Stromal cell of bone marrow (primary cell): ENCODE data around the gene PDE6D.
"Not testable (repeated sequence)": the region's sequence is repeated elsewhere in the genome, so short reads cannot be mapped to it uniquely, and the experiment has no call there.

Source experiments
- DNase-seq: peaks from one replicate; pipeline ENCODE4 v3.0.0-alpha.2; 2012; ENCODE audit warnings: low read depth

Gene PDE6D

GRCh38 chr2:231769170-231770136 is 11.6 kb downstream of the PDE6D start:
- DNase-seq: no peak

- no peak for DNase-seq
Measured at GRCh38 chr2:231765496-231765929, 15.6 kb downstream of the PDE6D start.

DNA sequence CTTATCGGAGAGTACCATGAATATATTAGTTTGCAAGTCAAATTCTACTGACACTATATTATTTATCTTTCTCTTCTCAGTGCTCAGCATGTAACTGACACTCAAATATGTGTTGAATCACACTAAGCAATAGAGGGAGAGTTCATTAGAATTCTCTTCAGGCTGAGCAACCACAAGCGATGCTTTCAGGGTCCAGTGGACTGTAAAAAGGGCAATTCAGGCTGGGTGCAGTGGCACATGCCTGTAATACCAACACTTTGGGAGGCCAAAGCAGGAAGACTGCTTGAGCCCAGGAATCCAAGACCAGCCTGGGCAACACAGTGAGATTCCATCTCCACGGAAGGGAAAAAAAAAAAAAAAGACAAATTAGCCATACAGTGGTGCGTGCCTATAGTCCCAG is 16.3 kb downstream of the PDE6D start:
- DNase-seq: no peak

DNA sequence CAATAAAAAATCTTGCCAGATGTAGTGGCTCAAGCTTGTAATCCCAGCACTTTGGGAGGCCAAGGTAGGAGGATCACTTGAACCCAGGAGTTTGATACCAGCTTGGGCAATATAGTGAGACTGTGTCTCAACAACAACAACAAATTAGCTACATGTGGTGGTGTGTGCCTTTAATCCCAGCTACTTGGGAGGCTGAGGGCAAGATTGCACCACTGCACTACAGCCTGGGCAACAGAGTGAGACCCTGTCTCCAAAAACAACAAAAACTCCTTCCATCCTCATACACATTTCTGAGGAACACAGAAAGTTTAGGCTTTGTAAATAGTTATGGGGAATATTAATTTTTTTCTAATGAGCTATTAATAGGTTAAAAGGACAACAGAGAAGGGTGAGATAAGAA is 17.0 kb downstream of the PDE6D start:
- DNase-seq: no peak

DNA sequence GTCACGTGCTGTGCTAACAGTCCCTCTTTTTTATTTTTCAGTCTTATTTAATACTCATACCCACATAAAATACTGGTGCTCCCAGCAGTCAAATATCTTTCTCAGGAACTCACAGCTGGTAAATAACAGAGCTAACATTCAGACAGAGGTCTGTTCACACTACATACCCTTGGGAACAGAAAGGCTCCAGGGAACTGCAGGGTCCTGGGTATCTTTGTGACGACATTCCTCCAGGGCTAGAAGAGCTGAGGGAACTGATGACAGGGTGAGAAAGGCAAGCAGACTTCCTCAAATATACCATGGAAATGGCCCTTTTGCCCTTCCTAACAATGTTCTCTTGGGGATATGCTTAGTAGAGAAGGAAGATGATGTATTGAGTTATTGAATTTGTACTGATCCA is 19.3 kb downstream of the PDE6D start:
- no peak for DNase-seq

DNA sequence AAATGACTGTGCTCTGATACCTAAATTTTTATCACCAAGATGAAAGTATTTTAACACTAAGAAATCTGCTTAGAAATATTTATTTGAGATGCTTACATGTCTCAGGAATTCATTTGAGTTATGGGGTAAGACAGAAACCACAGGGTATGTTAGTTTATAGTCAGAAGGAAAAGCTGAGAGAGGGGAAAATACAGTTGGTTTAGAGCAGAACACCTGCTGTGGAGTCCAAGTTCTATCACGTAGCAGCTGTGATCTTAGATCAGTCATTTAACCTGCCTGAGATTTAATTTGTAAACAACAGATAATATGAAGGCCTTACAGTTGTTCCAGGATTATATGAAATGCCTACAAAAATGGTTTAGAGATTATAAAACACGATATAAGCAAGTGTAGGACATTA is 29.0 kb downstream of the PDE6D start:
- no peak for DNase-seq

GRCh38 chr2:231751042-231751815 is 29.9 kb downstream of the PDE6D start:
- DNase-seq: no peak

GRCh38 chr2:231749016-231749415 is 32.1 kb downstream of the PDE6D start:
- DNase-seq: not testable (repeated sequence)

- not testable (repeated sequence) for DNase-seq
Measured at GRCh38 chr2:231748153-231748896, 32.8 kb downstream of the PDE6D start.

DNA sequence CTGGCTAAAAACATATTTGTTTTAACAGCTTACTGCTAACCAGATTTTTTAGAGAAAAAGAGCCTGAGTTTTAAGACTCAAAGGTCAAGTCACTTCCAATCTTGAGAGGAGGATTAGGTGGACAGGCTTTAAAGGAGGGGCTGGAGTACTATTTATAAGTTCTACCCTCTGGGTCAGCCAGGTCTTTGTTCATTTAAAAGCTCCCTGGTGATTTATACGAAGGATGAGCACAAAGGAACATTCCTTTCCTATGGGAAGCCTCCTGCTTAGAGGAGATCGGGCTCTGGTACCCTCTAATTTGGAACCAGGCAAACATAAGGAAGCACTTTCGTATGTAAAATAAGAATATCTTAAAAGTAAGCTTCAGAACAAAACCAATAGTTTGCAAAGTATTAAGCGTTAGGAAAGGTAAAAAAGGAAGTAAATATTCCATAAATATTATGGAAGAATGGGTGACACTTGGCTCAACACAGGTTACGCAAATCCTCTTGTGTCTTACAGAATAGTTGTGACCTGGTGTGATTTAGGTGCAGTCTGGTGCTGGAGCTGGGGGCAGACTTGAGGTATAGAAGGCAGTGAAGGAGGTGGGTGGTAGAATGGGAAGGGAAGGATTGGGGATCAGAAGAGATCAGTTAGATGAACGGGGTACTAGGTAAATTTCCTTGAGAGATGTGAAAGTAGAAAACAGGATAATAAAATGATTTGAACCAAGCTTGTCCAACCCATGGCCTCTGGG is 35.6 kb downstream of the PDE6D start:
- no peak for DNase-seq

GRCh38 chr2:231743376-231744116 is 37.5 kb downstream of the PDE6D start:
- DNase-seq: no peak

GRCh38 chr2:231737761-231738160 is 43.3 kb downstream of the PDE6D start:
- DNase-seq: no peak

GRCh38 chr2:231732604-231733003 is 48.5 kb downstream of the PDE6D start:
- no peak for DNase-seq

GRCh38 chr2:231727621-231728020 is 53.5 kb downstream of the PDE6D start:
- no peak for DNase-seq

- no peak for DNase-seq
Measured at GRCh38 chr2:231726276-231726675, 54.8 kb downstream of the PDE6D start.

- DNase-seq: no peak
Measured at GRCh38 chr2:231725476-231725875, 55.6 kb downstream of the PDE6D start.

GRCh38 chr2:231722721-231723307 is 58.3 kb downstream of the PDE6D start:
- DNase-seq: no peak

- DNase-seq: no peak
Measured at GRCh38 chr2:231720987-231721966, 59.8 kb downstream of the PDE6D start.

- DNase-seq: no peak
Measured at GRCh38 chr2:231720292-231720986, 60.6 kb downstream of the PDE6D start.
